NB4 (cell line): ENCODE measurements around the gene SMCP.

Experiments used
- DNase-seq: peaks from one replicate; pipeline ENCODE4 v3.0.0; 2010; ENCODE audit warnings: low read depth
- H3K4me3 ChIP-seq: one replicate; pipeline ENCODE4 v1.5.1; 2011; ENCODE audit warnings: mild to moderate bottlenecking, low read depth, low read length, moderate library complexity
- CTCF ChIP-seq: IDR thresholded peaks from one replicate; pipeline ENCODE4 v1.5.1; 2012; ENCODE audit warnings: low read depth, low read length
- MAX ChIP-seq: IDR thresholded peaks from 2 replicates; pipeline ENCODE4 v1.6.1; 2011; ENCODE audit warnings: low read depth, low read length
- MYC ChIP-seq: IDR thresholded peaks from 2 replicates; pipeline ENCODE4 v1.6.1; 2011; ENCODE audit warnings: low read depth, low read length
- POLR2A ChIP-seq: IDR thresholded peaks from 2 replicates; pipeline ENCODE4 v1.6.1; 2011; ENCODE audit warnings: mild to moderate bottlenecking; ENCODE audit not compliant: insufficient read length; ENCODE audit errors: extremely low read depth

The SMCP gene

GRCh38 chr1:152917794-152918193 lies 39.7 kb downstream of the SMCP start:
- TF ChIP-seq CTCF (peak; percentile 38), MYC (no peak)
- peak; percentile 33 for DNase-seq
- no peak overlapping the region for H3K4me3 ChIP-seq

- TF ChIP-seq POLR2A (no peak), CTCF (no peak), MYC (no peak), MAX (no peak)
- H3K4me3 ChIP-seq = no peak overlapping the region
- DNase-seq = no peak
Measured at GRCh38 chr1:152919071-152919470, 40.9 kb downstream of the SMCP start.

- TF ChIP-seq MAX = no peak
- TF ChIP-seq MYC = no peak
- no peak for TF ChIP-seq CTCF
- TF ChIP-seq POLR2A = no peak
- no peak overlapping the region for H3K4me3 ChIP-seq
- DNase-seq = no peak
Measured at GRCh38 chr1:152924191-152924590, 46.1 kb downstream of the SMCP start.

GRCh38 chr1:152926091-152926490 lies 48.0 kb downstream of the SMCP start:
- no peak overlapping the region for H3K4me3 ChIP-seq
- DNase-seq = peak; percentile 20
- TF ChIP-seq POLR2A = no peak
- TF ChIP-seq MAX = no peak
- no peak for TF ChIP-seq MYC
- peak; percentile 18 for TF ChIP-seq CTCF

- TF ChIP-seq MAX (no peak), CTCF (no peak), POLR2A (no peak), MYC (no peak)
- no peak for DNase-seq
Measured at GRCh38 chr1:152928671-152929070, 50.5 kb downstream of the SMCP start.

GRCh38 chr1:152932170-152932811 lies 54.2 kb downstream of the SMCP start:
- DNase-seq = no peak
- TF ChIP-seq MYC (no peak), CTCF (no peak), POLR2A (no peak), MAX (no peak)
- no peak overlapping the region for H3K4me3 ChIP-seq

More at GRCh38 chr1:152928671-152929070, 50.5 kb downstream of the SMCP start:
- no peak overlapping the region for H3K4me3 ChIP-seq
